AG20443 (cell line): ENCODE data around the gene SLC32A1.

Experiments
- DNase-seq: peaks from one replicate; pipeline ENCODE4 v3.0.0; 2012; ENCODE audit warnings: low spot score, mixed read lengths

Gene SLC32A1

DNA sequence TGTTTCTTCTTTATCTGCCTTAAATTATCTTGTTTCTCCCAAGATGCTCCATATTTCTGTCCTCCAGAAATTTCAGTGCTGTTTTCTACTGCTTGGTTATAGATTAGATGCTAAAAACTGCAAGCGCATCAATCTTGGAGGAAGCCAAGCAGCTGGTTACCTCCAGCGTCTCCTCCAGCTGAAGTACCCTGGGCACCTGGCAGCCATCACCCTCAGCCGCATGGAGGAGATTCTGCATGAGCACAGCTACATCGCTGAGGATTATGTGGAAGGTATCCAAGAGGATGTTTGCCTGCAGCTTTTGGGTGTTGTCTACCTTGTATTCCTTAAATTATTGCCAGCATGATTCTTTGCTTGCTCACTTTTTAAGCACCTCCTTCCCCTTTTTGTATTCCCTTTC, 27.7 kb downstream of the SLC32A1 start:
- no peak for DNase-seq

DNA sequence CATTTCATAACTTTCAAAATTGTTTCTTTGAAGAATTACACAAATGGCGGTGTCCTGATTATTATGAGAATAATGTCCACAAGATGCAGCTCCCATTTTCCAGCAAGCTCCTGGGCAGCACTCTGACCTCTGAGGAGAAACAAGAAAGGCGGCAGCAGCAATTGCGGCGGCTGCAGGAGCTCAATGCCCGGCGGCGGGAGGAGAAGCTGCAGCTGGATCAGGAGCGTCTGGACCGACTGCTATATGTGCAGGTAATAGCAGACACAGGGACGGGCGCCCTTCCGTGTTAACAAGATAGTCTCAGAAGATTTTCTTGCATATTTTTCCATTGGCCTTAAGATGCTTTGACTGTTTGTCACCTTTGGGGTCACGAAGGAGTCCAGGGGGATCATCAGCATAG, 30.6 kb downstream of the SLC32A1 start:
- no peak for DNase-seq

DNA sequence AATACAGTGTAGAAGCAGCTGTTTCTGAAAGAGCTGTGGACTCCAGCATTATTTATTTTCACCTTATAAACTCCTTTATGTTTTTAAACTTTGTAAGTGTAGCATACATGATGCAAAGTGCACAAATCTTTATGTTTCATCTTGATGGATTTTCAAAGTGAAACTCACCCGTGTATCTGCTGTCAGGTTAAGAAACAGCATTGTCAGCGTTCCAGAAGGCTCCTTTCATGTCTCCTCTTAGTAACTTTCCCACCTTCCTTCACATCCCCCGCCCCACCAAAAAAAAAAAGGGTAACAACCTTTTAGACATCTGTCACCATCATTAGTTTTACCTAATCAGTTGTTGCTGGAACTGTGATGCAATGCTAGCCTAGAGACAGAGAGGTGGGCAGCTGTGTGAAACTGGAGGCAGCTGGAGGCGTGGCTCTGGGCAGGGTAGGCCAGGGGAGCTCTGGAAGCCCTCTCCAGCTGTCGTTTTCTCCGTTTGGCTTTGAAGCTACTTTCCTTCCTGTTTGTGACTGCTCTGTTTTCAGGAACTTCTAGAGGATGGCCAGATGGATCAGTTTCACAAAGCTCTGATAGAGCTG, 31.1 kb downstream of the SLC32A1 start:
- no peak for DNase-seq

DNA sequence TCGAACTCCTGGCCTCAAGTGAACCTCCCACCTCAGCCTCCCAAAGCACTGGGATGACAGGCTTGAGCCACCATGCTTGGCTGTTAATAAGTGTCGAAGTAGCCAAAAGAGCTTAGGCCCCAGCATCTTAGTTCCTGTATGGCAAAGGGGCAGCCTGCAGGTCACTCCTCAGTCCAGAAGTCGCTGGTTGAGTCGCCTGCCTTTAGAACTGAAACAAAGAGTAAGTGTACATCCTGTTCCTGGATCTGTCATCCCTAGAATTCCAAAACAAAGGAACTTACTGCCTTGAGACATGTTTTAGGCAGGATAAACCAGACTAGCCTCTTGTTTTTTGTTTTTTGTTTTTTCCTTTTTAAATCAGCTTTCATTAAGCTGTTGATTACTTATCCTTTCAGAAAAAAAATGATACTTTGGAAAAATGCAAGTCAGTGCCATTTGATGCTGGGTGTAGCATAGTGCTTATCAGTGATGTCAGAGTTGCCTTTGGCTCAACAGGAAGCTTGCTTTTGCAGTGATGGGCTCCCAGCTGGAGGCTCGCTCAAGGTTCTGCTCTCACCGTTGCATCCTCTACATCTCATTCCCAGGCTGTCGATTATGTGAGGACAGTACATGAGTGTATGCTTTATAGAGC, 33.0 kb downstream of the SLC32A1 start:
- no peak for DNase-seq

DNA sequence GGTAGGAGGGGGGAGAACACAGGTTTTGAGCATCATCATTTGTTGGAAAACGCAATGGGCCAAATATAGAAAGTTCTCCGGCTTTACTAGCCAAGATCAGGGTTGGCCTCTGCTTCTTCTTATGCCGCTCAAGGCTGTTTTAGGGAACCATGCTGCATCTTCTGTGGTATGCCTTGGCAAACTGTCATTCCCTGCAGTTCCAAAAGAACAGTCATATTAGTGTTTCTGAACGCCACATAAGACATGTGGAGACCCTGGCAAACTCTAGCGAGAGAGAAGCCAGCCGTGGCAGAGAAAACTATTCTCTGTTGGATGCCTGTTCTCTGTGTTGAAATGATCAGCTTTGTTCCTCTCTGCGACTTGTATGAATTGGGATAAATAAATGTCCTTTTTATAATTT, 34.8 kb downstream of the SLC32A1 start:
- no peak for DNase-seq

DNA sequence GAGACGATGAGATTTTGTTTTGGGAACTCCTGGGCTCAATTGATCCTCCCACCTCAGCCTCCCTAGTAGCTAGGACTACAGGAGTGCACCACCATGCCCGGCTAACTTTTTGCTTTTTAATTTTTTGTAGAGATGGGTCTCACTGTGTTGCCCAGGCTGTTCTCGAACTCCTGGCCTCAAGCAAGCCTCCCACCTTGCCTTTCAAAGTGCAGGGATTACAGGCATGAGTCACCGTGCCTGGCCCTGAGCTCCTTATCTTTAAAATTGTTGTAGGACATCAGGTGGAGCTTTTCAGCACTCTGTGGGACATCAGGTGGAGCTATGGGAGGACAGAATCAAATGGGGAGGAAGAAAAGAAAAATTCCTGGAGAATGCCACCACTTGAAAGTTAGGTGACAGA, 36.7 kb downstream of the SLC32A1 start:
- no peak for DNase-seq

DNA sequence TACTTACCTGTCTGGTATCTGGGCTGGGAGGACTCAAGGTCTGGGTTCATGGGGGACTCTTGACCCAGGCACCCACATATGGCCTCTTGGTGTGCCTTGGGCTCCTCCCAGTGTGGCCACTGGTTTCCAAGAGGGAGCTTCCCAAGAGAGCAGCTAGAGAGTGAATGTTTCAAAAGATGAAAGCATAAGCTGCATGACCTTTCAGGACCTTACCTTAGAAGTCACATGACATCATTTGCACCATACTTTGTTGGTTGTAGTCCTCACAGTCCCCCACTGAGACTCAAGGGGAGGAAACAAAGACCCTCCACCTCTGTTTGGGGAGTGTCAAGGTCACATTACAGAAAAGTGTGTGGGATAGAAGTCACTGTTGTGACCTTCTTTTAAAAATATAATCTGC, 37.9 kb downstream of the SLC32A1 start:
- no peak for DNase-seq

DNA sequence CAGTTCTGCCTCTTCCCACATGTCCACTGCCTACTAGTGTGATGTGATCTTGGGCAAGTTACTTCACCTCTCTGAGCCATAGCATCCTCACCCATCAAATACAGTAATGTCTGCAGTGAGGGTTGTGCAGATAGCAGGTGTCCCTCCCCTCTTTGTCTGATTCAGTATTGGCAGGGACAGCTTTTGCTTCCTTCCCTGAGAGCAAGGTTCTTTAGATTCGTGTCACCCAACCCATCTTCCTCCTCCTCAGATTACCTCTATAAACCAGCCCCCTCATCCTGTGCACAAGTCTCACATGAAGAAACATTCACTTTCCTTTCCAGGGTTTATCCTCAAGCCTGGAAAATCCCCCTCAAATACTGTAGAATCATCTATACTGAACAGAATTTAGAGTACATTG, 39.3 kb downstream of the SLC32A1 start:
- no peak for DNase-seq

DNA sequence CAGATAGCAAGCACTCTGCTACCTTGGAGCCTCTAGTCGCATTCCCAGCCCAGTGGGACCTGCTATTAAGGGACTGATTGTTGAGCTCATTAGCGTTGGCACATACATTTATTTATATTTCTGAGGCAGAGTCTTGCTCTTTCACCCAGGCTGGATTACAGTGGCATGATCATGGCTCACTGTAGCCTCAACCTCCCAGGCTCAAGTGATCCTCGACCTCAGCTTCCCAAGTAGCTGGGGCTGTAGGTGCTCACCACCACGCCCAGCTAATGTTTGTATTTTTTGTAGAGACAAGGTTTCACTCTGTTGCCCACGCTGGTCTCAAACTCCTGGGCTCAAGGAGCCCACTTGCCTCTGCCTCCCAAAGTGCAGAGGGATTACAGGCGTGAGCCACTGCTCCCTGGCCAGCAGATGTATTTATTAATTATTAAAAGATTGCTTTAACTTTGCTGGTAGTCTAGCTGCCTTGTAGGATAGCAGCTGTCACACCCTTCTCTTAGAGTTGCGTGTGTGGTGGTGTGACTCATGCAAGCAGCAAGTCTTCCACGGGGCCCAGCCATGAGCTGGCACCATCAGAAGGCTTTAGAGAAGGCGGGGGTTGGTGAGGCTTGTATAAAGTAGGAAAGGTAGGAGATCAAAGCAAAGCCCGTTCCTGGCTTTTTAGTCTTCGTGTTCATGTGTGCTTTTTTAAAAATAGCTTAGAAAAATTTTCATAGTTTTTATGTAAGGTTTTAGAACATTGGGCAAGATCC, 40.5 kb downstream of the SLC32A1 start:
- peak; percentile 92 for DNase-seq

DNA sequence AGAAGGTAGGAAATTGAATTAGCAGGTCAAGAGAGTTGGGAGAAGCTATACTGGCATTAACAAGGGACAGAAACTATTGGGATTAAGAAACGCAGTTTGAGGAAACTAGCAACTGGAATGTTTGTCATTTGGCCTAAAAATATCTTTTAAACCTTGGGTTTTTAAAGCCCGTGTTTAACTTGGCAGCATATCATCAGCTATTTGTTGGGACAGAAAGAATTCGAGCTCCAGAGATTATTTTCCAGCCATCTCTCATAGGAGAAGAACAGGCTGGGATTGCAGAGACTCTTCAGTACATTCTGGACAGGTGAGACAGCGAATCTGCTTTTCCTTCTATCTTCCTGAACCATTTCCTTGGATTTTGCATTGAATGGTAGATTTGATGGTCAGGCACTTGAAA, 41.8 kb downstream of the SLC32A1 start:
- no peak for DNase-seq

DNA sequence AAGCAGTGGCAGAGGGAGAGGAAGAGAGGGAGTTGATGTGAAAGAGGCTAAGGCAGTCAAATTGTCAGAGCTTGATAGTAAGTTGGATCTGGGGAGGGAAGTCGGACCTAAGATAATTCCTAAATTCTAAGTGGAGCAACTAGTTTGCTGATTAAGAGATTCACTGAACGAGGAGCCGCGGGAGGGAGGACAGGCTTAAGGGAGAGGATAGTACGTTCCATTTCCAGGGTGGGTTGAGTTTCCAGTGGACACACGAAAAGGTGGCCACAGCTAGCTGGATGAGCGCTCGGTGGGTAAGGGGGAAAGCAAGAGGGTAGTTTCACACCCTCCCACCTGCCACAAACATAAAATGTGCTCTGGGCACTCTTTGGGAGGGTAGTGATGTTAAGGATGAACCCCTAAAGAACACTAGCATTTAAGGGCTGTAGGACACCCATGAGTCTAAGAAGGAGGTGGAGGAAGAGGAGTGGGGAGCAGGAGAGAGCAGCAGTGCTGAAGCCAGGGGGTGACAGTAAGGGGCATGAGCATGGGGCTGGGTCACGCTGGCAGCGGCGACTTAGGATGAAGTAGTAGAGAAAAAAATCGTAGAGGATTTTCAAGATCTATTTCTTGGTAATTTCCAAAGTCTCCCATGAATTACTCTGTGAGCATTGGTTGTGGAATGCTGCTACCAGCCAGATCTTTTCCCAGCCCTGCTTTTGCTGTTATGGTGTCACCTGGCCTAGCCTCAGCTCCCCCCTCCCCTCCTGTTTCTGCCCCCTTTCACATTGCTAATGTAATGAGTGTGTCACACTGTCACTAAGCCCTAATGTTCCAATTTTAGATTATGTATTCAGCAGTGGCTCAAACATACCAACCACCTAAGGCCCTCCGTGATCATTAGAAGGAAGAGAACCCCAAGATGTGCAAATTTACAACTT, 45.4 kb downstream of the SLC32A1 start:
- DNase-seq, result no peak

DNA sequence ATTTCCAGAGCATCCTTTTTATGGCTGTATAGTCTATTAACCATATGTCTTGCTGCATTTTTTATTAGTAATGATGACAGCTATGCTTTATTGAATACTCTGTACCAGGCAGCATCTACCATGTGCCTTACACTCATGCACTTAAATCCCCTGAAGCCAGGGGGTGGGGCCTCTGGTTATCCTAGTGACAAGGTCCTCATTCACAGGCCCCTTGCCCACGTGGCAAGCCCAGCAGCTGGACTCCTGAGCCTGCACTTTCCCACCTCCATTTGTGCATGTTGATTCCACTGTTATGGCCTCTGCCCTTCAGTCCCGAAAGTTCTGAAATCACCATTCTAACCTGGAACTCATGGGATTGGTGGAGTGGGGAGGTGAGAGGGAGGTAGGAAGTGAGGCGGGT, 46.3 kb downstream of the SLC32A1 start:
- DNase-seq, result no peak

DNA sequence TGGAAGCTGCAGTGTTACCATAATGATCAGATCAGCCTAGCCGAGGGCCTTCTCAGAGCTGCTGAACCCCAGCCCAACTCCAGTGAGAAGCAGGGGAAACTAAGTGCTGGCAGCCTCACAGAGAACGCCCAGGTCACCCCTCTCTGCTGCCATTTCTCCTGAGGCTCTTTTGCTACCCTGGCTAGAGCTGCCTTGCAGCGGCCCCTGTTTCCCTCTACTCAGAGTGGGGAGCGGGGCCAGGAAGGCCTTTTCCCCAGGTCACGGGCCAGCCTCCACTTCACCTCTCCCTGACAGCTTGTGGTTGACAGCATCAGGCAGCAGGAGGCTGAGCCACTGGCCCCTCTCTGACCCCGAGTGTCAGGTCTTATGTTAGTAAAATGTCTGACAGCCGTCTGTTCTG, 46.7 kb downstream of the SLC32A1 start:
- no peak for DNase-seq

DNA sequence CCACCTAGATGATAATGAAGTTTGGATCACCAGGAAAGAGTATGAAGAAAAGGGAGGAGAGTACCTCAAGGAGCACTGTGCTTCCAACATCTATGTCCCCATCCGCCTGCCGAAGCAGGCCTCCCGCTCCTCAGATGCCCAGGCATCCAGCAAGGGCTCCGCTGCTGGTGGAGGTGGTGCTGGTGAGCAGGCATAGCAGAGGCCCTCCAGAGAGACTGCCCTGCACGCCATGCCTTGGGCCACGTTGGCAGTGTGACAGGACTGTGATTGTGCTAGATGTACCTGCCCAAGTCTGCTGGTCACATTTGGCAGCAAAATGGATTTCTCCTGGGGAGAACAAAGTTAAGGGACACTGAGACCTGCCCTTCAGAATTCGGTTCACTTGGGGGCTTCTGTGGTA, 47.3 kb downstream of the SLC32A1 start:
- no peak for DNase-seq

DNA sequence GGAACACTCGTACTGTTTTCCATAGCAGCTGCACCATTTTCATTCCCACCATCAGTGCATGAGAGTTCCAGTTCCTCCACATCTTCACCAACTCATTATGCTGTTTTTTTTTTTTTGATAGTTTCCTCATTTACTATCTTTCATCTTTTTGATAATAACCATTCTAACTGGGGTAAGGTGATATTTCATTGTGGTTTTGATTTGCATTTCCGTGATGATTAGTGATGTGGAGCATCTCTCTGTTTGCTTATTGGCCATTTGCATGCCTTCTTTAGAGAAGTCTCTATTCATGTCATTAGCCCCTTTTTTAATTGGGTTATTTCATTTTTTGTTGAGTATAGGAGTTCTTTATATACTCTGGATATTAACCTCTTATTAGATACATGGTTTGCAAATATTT, 49.9 kb downstream of the SLC32A1 start:
- DNase-seq, result no peak

DNA sequence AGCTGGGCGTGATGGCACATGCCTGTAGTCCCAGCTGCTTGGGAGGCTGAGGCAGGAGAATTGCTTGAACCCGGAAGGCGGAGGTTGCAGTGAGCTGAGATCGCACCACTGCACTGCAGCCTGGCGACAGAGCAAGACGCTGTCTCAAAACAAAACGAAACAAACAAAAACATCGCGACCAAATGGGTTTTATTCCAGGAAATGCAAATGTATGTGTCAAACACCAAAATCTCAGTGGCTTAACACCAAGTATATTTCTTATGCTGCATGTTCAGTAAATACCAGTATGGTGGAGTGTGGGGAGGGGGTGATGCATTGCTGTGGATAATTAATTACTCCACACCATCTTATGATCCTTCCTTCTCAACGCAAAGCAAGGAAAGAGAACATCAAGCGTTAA, 52.1 kb downstream of the SLC32A1 start:
- DNase-seq, result no peak
